Loucy (cell line): ENCODE data around the gene WNT4.

Source experiments
- H2AFZ ChIP-seq: fragments of 200-600 bp; sonication (generic); 2 replicates; pipeline ENCODE4 v1.6.0; 2016; ENCODE audit warnings: antibody characterized with exemption, mild to moderate bottlenecking, low read length, moderate library complexity
- H3F3A ChIP-seq: fragments of 200-600 bp; 2 replicates; pipeline ENCODE4 v1.6.0; 2016; ENCODE audit warnings: antibody characterized with exemption, low read depth, mild to moderate bottlenecking
- H3K27me3 ChIP-seq: fragments of 200-600 bp; sonication (generic); 2 replicates; pipeline ENCODE4 v1.6.1; 2014; ENCODE audit warnings: low read length, mild to moderate bottlenecking; ENCODE audit not compliant: insufficient read depth, poor library complexity, severe bottlenecking
- H3K36me3 ChIP-seq: fragments of 200-600 bp; sonication (generic); 2 replicates; pipeline ENCODE4 v1.6.1; 2016; ENCODE audit warnings: low read length; ENCODE audit not compliant: insufficient read depth
- H3K4me1 ChIP-seq: fragments of 200-600 bp; sonication (generic); 2 replicates; pipeline ENCODE4 v1.5.1; 2014; ENCODE audit warnings: low read length, mild to moderate bottlenecking; ENCODE audit not compliant: insufficient read depth, poor library complexity, severe bottlenecking
- H3K4me2 ChIP-seq: fragments of 200-600 bp; sonication (generic); 2 replicates; pipeline ENCODE4 v1.6.0; 2014; ENCODE audit warnings: antibody characterized with exemption, low read length, low read depth, mild to moderate bottlenecking; ENCODE audit not compliant: poor library complexity, severe bottlenecking
- H3K4me3 ChIP-seq: fragments of 200-600 bp; sonication (generic); 2 replicates; pipeline ENCODE4 v1.5.1; 2014; ENCODE audit warnings: low read length, mild to moderate bottlenecking, mixed read lengths; ENCODE audit not compliant: poor library complexity, severe bottlenecking
- H3K79me2 ChIP-seq: fragments of 200-600 bp; sonication (generic); 2 replicates; pipeline ENCODE4 v1.6.1; 2014; ENCODE audit warnings: low read length; ENCODE audit not compliant: insufficient read depth
- H3K9ac ChIP-seq: fragments of 200-600 bp; sonication (generic); 2 replicates; pipeline ENCODE4 v1.6.0; 2014; ENCODE audit warnings: mild to moderate bottlenecking, low read depth, low read length, moderate library complexity; ENCODE audit not compliant: poor library complexity, severe bottlenecking
- H3K9me2 ChIP-seq: fragments of 200-600 bp; sonication (generic); replicated peaks from 2 replicates; pipeline ENCODE4 v1.6.1; 2016; ENCODE audit warnings: low read depth, low read length, mixed read lengths
- H3K9me3 ChIP-seq: fragments of 200-600 bp; sonication (generic); 2 replicates; pipeline ENCODE4 v1.6.1; 2014; ENCODE audit warnings: mild to moderate bottlenecking, antibody characterized with exemption, low read length, low read depth; ENCODE audit not compliant: insufficient read depth
- H4K20me1 ChIP-seq: fragments of 200-600 bp; sonication (generic); 2 replicates; pipeline ENCODE4 v1.6.0; 2014; ENCODE audit warnings: antibody characterized with exemption, low read length, mild to moderate bottlenecking; ENCODE audit not compliant: insufficient read depth, poor library complexity, severe bottlenecking
- EZH2phosphoT487 ChIP-seq: fragments of 200-600 bp; IDR thresholded peaks from 2 replicates; pipeline ENCODE4 v1.6.1; 2018; ENCODE audit warnings: antibody characterized with exemption, mild to moderate bottlenecking, moderate library complexity, borderline replicate concordance
- TF ChIP-seq, protein P1 (sequence below): fragments of 200-600 bp; sonication (generic); conservative IDR thresholded peaks from 2 replicates; pipeline ENCODE4 v1.5.1; 2014; ENCODE audit warnings: mild to moderate bottlenecking, antibody characterized with exemption, low read length

WNT4 gene

DNA sequence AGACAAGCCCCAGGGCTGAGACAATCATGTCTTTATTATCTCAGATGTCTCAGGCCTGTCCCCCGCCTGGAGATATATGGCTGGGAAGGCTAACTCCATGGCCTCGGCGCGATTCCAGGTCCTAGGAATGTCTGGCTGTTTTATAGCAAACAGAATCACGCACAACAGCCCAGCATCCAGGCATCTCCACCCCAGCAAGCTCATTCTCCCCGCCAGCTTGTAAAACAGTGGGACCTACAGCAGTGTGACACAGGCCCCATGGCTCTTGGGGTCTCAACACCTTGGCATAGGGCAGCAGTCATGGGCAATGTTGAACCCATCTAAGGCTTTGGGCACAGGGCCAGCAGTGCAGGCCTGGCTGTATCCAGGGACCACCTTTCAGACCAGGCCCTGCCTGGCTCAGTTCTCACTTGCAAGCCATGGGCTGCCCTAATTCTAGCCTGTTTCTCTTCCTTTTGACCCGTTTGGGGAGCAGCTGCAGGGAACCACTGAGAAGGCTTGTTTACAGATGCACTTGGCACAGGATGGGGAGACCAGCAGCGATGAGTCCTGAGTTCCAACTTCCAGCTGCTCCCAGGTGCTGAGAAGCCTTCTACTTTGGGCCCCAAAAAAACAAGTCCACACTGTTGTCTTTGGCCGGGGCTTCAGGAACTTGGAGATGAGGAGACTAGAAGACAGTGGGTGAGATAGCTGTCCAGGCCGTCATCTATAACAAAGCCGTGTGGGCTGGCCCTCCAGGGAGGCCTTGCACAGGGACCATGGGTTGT, 34.4 kb downstream of the WNT4 start:
- Histone ChIP-seq H3K9ac (no peak overlapping the region), H3K9me2 (no peaks in the 10 kb centered on the region), H4K20me1 (peaks cover 18% of the 10 kb centered on the region), H3F3A (no peaks in the 10 kb centered on the region), H3K4me2 (no peak overlapping the region), H3K27me3 (no peaks in the 10 kb centered on the region), H3K36me3 (peaks cover 6% of the 10 kb centered on the region; the same call in 1 of the 2 replicates), H3K9me3 (no peaks in the 10 kb centered on the region), H2AFZ (no peak overlapping the region), H3K4me3 (no peak overlapping the region), H3K4me1 (peaks cover 9% of the 10 kb centered on the region), H3K79me2 (no peaks in the 10 kb centered on the region)
- TF ChIP-seq, protein P1, sequence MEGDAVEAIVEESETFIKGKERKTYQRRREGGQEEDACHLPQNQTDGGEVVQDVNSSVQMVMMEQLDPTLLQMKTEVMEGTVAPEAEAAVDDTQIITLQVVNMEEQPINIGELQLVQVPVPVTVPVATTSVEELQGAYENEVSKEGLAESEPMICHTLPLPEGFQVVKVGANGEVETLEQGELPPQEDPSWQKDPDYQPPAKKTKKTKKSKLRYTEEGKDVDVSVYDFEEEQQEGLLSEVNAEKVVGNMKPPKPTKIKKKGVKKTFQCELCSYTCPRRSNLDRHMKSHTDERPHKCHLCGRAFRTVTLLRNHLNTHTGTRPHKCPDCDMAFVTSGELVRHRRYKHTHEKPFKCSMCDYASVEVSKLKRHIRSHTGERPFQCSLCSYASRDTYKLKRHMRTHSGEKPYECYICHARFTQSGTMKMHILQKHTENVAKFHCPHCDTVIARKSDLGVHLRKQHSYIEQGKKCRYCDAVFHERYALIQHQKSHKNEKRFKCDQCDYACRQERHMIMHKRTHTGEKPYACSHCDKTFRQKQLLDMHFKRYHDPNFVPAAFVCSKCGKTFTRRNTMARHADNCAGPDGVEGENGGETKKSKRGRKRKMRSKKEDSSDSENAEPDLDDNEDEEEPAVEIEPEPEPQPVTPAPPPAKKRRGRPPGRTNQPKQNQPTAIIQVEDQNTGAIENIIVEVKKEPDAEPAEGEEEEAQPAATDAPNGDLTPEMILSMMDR = no peak
- TF ChIP-seq EZH2phosphoT487 = no peak

DNA sequence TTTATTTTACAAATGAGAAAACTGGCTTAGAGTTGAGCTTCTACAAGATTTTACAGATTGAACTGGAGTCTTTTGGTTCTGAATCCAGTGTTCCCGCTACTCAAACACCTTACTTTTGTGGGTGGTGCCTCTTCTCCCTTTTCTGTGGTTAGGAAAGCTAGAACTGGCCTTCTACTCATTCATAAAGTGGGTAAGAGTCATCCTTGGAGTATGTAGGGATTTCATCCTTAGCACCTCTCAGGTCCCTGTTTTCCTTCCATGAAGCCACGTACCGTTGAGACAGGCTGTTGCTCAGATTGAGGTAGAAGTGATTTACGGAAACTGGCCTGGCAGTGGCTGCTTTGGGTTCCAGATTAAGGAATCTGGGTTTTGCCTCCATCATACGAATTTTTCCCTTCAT, 35.8 kb downstream of the WNT4 start:
- no peak overlapping the region for H3K9ac ChIP-seq
- H3K9me2 ChIP-seq = no peaks in the 10 kb centered on the region
- no peaks in the 10 kb centered on the region for H3K9me3 ChIP-seq
- H3K4me2 ChIP-seq = no peak overlapping the region
- no peak overlapping the region for H3K4me3 ChIP-seq
- no peak for TF ChIP-seq EZH2phosphoT487
- TF ChIP-seq, protein P1 = no peak
- peaks cover 6% of the 10 kb centered on the region; the same call in 1 of the 2 replicates for H3K36me3 ChIP-seq
- no peaks in the 10 kb centered on the region for H3K27me3 ChIP-seq
- H3K79me2 ChIP-seq = no peaks in the 10 kb centered on the region
- H2AFZ ChIP-seq = no peak overlapping the region
- H3F3A ChIP-seq = no peaks in the 10 kb centered on the region
- peaks cover 18% of the 10 kb centered on the region for H4K20me1 ChIP-seq
- peaks cover 9% of the 10 kb centered on the region for H3K4me1 ChIP-seq

DNA sequence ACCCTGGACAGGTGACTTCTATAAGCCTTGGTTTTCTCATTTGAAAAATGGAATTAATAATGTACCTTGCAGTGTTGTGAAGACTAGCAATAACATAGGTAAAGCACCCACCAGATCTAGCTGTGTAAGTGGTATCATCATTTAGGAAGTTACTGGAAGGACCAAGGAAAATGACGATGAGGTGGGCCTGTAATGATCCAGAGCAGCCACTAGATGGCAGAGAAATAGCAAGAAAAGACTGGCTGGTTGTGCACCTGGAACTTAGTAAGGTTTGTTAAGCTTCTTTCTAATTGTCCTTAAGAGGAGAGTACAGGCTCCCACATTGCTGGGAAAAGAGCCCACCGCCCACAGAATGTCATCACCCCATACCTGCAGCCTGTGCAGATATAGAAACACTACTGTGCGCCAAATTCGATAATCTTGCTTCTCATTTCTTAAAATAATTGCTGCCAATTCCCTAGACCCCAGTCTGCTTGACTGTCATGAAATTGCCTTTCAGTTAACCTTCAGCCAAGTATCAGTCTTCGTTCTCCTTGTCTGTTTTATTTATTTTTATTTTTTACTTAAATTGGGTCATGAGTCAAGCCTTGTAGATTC, 37.2 kb downstream of the WNT4 start:
- Histone ChIP-seq H4K20me1 (peaks cover 18% of the 10 kb centered on the region), H3K79me2 (no peaks in the 10 kb centered on the region)

More for the DNA sequence above, 37.2 kb downstream of the WNT4 start:
- no peaks in the 10 kb centered on the region for H3K9me2 ChIP-seq
- peaks cover 9% of the 10 kb centered on the region for H3K4me1 ChIP-seq
- TF ChIP-seq, protein P1 = peak; percentile 89
- no peak for TF ChIP-seq EZH2phosphoT487
- no peak overlapping the region for H3K9ac ChIP-seq
- H2AFZ ChIP-seq = no peak overlapping the region
- H3K4me3 ChIP-seq = no peak overlapping the region
- H3K4me2 ChIP-seq = no peak overlapping the region
- H3K36me3 ChIP-seq = peaks cover 6% of the 10 kb centered on the region; the same call in 1 of the 2 replicates
- H3K9me3 ChIP-seq = no peaks in the 10 kb centered on the region
- H3K27me3 ChIP-seq = no peaks in the 10 kb centered on the region
- H3F3A ChIP-seq = no peaks in the 10 kb centered on the region
